HEK293 (cell line): ENCODE data around the gene SMAD2.

Experiments
- CTCF ChIP-seq: fragments of 450-650 bp; formaldehyde crosslinking; IDR thresholded peaks from 2 replicates; pipeline ENCODE4 v1.5.1; 2016; ENCODE audit warnings: missing biosample characterization, missing genetic modification characterization
- ZBTB17 ChIP-seq: fragments of 450-650 bp; formaldehyde crosslinking; IDR thresholded peaks from 2 replicates; pipeline ENCODE4 v1.5.1; 2016; ENCODE audit warnings: missing biosample characterization, missing genetic modification characterization
- ZNF311 ChIP-seq: fragments of 450-650 bp; formaldehyde crosslinking; IDR thresholded peaks from 2 replicates; pipeline ENCODE4 v1.5.1; 2017; ENCODE audit warnings: missing biosample characterization, missing genetic modification characterization, borderline replicate concordance
- ZNF449 ChIP-seq: fragments of 450-650 bp; formaldehyde crosslinking; IDR thresholded peaks from 2 replicates; pipeline ENCODE4 v1.5.1; 2017; ENCODE audit warnings: missing biosample characterization, mild to moderate bottlenecking, missing genetic modification characterization, moderate library complexity
- ZNF530 ChIP-seq: fragments of 450-650 bp; formaldehyde crosslinking; IDR thresholded peaks from 2 replicates; pipeline ENCODE4 v1.5.1; 2016; ENCODE audit warnings: low read depth, missing biosample characterization, missing genetic modification characterization

GRCh38 chr18:47877892-47878291, 52.6 kb downstream of the SMAD2 start:
- TF ChIP-seq ZBTB17, result no peak
- no peak for TF ChIP-seq ZNF311 (tag by site-specific recombination)
- TF ChIP-seq ZNF530 (tag by site-specific recombination), result no peak
- no peak for TF ChIP-seq CTCF
- TF ChIP-seq ZNF449, result no peak
